ENCODE data around the gene ARMC2. TPM values are rescaled to one million over a fixed set of nuclear protein-coding genes. Genes with fewer than 3 reads are reported as not detected.

Gene ARMC2
- total and polyA plus RNA-seq, 2 donors (not counting 3 experiments of a cell fraction or from before 2014, with no cell fraction given), result 1.7 to 3.7 TPM

DNA sequence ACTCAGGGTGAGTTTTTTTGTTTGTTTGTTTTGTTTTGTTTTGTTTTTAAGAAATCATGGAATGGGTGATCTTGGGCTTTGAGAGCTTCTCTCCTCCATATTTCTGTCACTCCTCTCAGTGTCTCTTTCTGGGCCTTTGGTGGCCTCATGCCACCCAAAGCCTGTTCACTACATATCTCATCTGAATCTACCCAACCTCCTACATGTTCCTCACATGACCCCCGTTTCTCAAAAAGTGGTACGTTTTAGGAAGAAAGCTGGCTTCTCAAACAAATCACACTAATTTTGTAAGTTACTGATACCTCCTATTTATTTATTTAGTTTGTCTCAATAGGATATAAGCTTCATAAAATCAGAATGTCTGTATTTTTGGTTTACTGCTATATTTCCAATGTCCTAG is 166.4 kb downstream of the ARMC2 start:
- no peaks in the 10 kb centered on the region for H4K20me1 ChIP-seq (replicated peaks; ENCODE audit: control insufficient read depth, extremely low read depth, insufficient read depth, low read length)
- FAIRE-seq (no peak), DNase-seq (ENCODE audit: low read depth, low spot score) (no peak)
- no peak overlapping the region for H3K9ac ChIP-seq (replicated peaks; ENCODE audit: extremely low read depth, insufficient read depth, low read length)
- H3K9me3 ChIP-seq (replicated peaks; ENCODE audit: control insufficient read depth, insufficient read depth, low read length), result no peaks in the 10 kb centered on the region
- no TSS peak for BruUV-seq (replicated peaks)
- TF ChIP-seq FOS (IDR thresholded peaks at IDR 0.05; ENCODE audit: borderline replicate concordance, insufficient read depth, low read length) (no peak), MYC (IDR thresholded peaks at IDR 0.05; ENCODE audit: low read depth, low read length) (no peak), POLR2A (IDR thresholded peaks at IDR 0.05; ENCODE audit: low read depth, low read length) (no peak), EZH2 (IDR thresholded peaks at IDR 0.05; ENCODE audit: borderline replicate concordance, low read depth, low read length, severe bottlenecking) (no peak), JUN (IDR thresholded peaks at IDR 0.05; ENCODE audit: borderline replicate concordance, insufficient read depth, insufficient read length, low read depth) (no peak), MAX (IDR thresholded peaks at IDR 0.05; ENCODE audit: insufficient read depth, insufficient read length) (no peak), POLR2AphosphoS5 (IDR thresholded peaks at IDR 0.05; ENCODE audit: insufficient read depth, low read depth, low read length) (no peak), GATA2 (IDR thresholded peaks at IDR 0.05; ENCODE audit: insufficient read depth, insufficient read length, low read depth, low read length) (no peak)
- TF ChIP-seq, protein P1, sequence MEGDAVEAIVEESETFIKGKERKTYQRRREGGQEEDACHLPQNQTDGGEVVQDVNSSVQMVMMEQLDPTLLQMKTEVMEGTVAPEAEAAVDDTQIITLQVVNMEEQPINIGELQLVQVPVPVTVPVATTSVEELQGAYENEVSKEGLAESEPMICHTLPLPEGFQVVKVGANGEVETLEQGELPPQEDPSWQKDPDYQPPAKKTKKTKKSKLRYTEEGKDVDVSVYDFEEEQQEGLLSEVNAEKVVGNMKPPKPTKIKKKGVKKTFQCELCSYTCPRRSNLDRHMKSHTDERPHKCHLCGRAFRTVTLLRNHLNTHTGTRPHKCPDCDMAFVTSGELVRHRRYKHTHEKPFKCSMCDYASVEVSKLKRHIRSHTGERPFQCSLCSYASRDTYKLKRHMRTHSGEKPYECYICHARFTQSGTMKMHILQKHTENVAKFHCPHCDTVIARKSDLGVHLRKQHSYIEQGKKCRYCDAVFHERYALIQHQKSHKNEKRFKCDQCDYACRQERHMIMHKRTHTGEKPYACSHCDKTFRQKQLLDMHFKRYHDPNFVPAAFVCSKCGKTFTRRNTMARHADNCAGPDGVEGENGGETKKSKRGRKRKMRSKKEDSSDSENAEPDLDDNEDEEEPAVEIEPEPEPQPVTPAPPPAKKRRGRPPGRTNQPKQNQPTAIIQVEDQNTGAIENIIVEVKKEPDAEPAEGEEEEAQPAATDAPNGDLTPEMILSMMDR (IDR thresholded peaks at IDR 0.05; ENCODE audit: extremely low read depth in 1 of 2, insufficient read depth in 1 of 2, low read depth in 1 of 2, low read length in 2 of 2), result no peak
- H2AFZ ChIP-seq (ENCODE audit: low read depth, low read length), result no peak overlapping the region
- POLR2A ChIA-PET, result no interaction called here
- H3K4me3 ChIP-seq (replicated peaks in 1 of 3; ENCODE audit: insufficient read depth in 1 of 3, low read depth in 1 of 3, low read length in 3 of 3), result no peak overlapping the region
- no peak overlapping the region for H3K4me2 ChIP-seq (ENCODE audit: insufficient read depth, low read length)
- H3K79me2 ChIP-seq (ENCODE audit: control insufficient read depth, insufficient read depth, low read length), result no peaks in the 10 kb centered on the region
- CTCF ChIA-PET, result interaction anchor here (0.6 to 1.6 kb wide), 2 partner anchors 11 to 1338 kb away, joined by 3 to 4 read pairs; no protein-coding TSS in a partner anchor
- no peaks in the 10 kb centered on the region for H3K36me3 ChIP-seq (ENCODE audit: control insufficient read depth in 2 of 2, extremely low read depth in 1 of 2, insufficient read depth in 2 of 2, low read length in 2 of 2)
- dilution Hi-C loops (cut with MboI; ENCODE audit: extremely low pct_ligation_motif_present, low sequenced_read_pairs) (no loop called here), intact Hi-C loops (cut with micrococcal nuclease) (no loop called here)
- H3K4me1 ChIP-seq (ENCODE audit: control insufficient read depth, extremely low read depth, insufficient read depth, low read length), result peaks cover 2% of the 10 kb centered on the region
- no peaks in the 10 kb centered on the region for H3K9me1 ChIP-seq (replicated peaks; ENCODE audit: control insufficient read depth, extremely low read depth, insufficient read depth, low read length)
- H3K27ac ChIP-seq (ENCODE audit: insufficient read depth, low read depth, low read length), result no peak overlapping the region
- no peaks in the 10 kb centered on the region for H3K27me3 ChIP-seq (ENCODE audit: control insufficient read depth in 2 of 2, insufficient read depth in 2 of 2, low read length in 2 of 2)
